ENCODE results near the gene HEBP2.

Gene HEBP2

GRCh38 chr6:138455746-138456400 lies 51.9 kb downstream of the HEBP2 start:
- no peak for DNase-seq

- DNase-seq: no peak
Observed at GRCh38 chr6:138456401-138456790, 52.4 kb downstream of the HEBP2 start.

- DNase-seq: no peak
Observed at GRCh38 chr6:138461647-138462046, 57.6 kb downstream of the HEBP2 start.

GRCh38 chr6:138464085-138464484 lies 60.1 kb downstream of the HEBP2 start:
- DNase-seq: no peak

GRCh38 chr6:138465007-138465645 lies 61.1 kb downstream of the HEBP2 start:
- no peak for DNase-seq

- no peak for DNase-seq
Observed at GRCh38 chr6:138467901-138468300, 63.9 kb downstream of the HEBP2 start.

GRCh38 chr6:138468320-138469015 lies 64.4 kb downstream of the HEBP2 start:
- DNase-seq: no peak
